MM.1S (cell line): ENCODE data around the gene TTC28.

ENCODE experiments used
- DNase-seq: peaks from one replicate; pipeline ENCODE4 v3.0.0-alpha.2; 2015
- H2AFZ ChIP-seq: fragments of 300-600 bp; sonication (generic); 2 replicates; pipeline ENCODE4 v1.6.0; 2016; ENCODE audit warnings: antibody characterized with exemption, low read length
- H3F3A ChIP-seq: fragments of 300-600 bp; sonication (generic); 2 replicates; pipeline ENCODE4 v1.6.1; 2016; ENCODE audit warnings: mild to moderate bottlenecking, antibody characterized with exemption, low read length, moderate library complexity, mixed read lengths; ENCODE audit not compliant: insufficient read depth
- H3K27ac ChIP-seq: fragments of 300-600 bp; sonication (generic); 2 replicates; pipeline ENCODE4 v1.5.1; 2016; ENCODE audit warnings: mild to moderate bottlenecking, low read length
- H3K27me3 ChIP-seq: fragments of 300-600 bp; sonication (generic); replicated peaks from 2 replicates; pipeline ENCODE4 v1.6.0; 2016; ENCODE audit warnings: low read length; ENCODE audit not compliant: insufficient read depth
- H3K36me3 ChIP-seq: fragments of 300-600 bp; sonication (generic); replicated peaks from 2 replicates; pipeline ENCODE4 v1.6.1; 2016; ENCODE audit warnings: mild to moderate bottlenecking, low read length, mixed read lengths; ENCODE audit not compliant: insufficient read depth
- H3K4me1 ChIP-seq: fragments of 300-600 bp; sonication (generic); 2 replicates; pipeline ENCODE4 v1.6.1; 2016; ENCODE audit warnings: low read length, mixed read lengths
- H3K4me2 ChIP-seq: fragments of 300-600 bp; sonication (generic); 2 replicates; pipeline ENCODE4 v1.6.0; 2016; ENCODE audit warnings: low read depth, low read length
- H3K4me3 ChIP-seq: fragments of 300-600 bp; sonication (generic); 2 replicates; pipeline ENCODE4 v1.5.1; 2016; ENCODE audit warnings: low read length, mixed read lengths
- H3K79me2 ChIP-seq: fragments of 300-600 bp; sonication (generic); 2 replicates; pipeline ENCODE4 v1.6.1; 2016; ENCODE audit warnings: mixed run types, low read length, mixed read lengths
- H3K9ac ChIP-seq: fragments of 300-600 bp; sonication (generic); 2 replicates; pipeline ENCODE4 v1.6.1; 2016; ENCODE audit warnings: low read length, mixed read lengths
- H3K9me2 ChIP-seq: fragments of 300-600 bp; sonication (generic); replicated peaks from 2 replicates; pipeline ENCODE4 v1.6.1; 2016; ENCODE audit warnings: mild to moderate bottlenecking, low read length, mixed read lengths; ENCODE audit not compliant: insufficient read depth
- H3K9me3 ChIP-seq: fragments of 300-600 bp; sonication (generic); replicated peaks from 2 replicates; pipeline ENCODE4 v1.6.1; 2016; ENCODE audit warnings: mild to moderate bottlenecking, low read length, mixed read lengths; ENCODE audit not compliant: insufficient read depth
- H4K20me1 ChIP-seq: fragments of 300-600 bp; sonication (generic); 2 replicates; pipeline ENCODE4 v1.6.1; 2016; ENCODE audit warnings: mild to moderate bottlenecking, low read length, moderate library complexity, mixed read lengths; ENCODE audit not compliant: insufficient read depth
- EZH2 ChIP-seq: fragments of 300-600 bp; sonication (generic); optimal IDR thresholded peaks from 2 replicates; pipeline ENCODE3; 2017; ENCODE audit warnings: low read depth, mild to moderate bottlenecking, antibody characterized with exemption, low read length, mixed read lengths
- EZH2phosphoT487 ChIP-seq: fragments of 300-600 bp; sonication (generic); IDR thresholded peaks from 2 replicates; pipeline ENCODE4 v1.6.1; 2018; ENCODE audit warnings: antibody characterized with exemption, low read length
- TF ChIP-seq, protein P1 (sequence below): fragments of 300-600 bp; sonication (generic); IDR thresholded peaks from 2 replicates; pipeline ENCODE4 v1.5.1; 2016; ENCODE audit warnings: antibody characterized with exemption, low read length, mixed read lengths

TTC28 gene

DNA sequence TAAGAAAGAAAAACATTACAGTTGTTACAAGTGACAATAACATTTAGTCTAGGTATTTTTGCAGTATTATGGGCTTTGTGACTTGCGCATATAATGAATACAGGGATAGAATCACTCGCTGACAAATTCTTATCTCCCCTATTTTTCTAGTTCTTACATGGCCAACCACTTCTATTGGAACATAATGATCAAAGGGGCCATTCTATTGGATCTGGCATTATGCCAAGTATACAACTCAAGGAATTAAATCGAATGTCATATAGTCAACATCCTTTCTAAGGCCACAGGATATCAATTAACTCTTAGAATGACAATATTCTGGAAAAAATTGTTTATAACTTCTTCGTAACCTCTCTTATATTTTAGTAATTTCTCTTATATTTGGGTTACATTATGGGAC lies 272.0 kb downstream of the TTC28 start:
- H3K27me3 ChIP-seq = no peaks in the 10 kb centered on the region
- no peaks in the 10 kb centered on the region for H3K9me3 ChIP-seq
- no peak overlapping the region for H3K27ac ChIP-seq
- H3K79me2 ChIP-seq = no peaks in the 10 kb centered on the region
- TF ChIP-seq, protein P1, sequence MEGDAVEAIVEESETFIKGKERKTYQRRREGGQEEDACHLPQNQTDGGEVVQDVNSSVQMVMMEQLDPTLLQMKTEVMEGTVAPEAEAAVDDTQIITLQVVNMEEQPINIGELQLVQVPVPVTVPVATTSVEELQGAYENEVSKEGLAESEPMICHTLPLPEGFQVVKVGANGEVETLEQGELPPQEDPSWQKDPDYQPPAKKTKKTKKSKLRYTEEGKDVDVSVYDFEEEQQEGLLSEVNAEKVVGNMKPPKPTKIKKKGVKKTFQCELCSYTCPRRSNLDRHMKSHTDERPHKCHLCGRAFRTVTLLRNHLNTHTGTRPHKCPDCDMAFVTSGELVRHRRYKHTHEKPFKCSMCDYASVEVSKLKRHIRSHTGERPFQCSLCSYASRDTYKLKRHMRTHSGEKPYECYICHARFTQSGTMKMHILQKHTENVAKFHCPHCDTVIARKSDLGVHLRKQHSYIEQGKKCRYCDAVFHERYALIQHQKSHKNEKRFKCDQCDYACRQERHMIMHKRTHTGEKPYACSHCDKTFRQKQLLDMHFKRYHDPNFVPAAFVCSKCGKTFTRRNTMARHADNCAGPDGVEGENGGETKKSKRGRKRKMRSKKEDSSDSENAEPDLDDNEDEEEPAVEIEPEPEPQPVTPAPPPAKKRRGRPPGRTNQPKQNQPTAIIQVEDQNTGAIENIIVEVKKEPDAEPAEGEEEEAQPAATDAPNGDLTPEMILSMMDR = no peak
- no peak for TF ChIP-seq EZH2phosphoT487
- no peak overlapping the region for H3K4me2 ChIP-seq
- H3K4me1 ChIP-seq = no peaks in the 10 kb centered on the region
- no peak overlapping the region for H2AFZ ChIP-seq
- DNase-seq = no peak
- H3K36me3 ChIP-seq = no peaks in the 10 kb centered on the region
- no peaks in the 10 kb centered on the region for H3F3A ChIP-seq
- H3K4me3 ChIP-seq = no peak overlapping the region
- H3K9ac ChIP-seq = no peak overlapping the region
- no peaks in the 10 kb centered on the region for H3K9me2 ChIP-seq
- H4K20me1 ChIP-seq = no peaks in the 10 kb centered on the region

DNA sequence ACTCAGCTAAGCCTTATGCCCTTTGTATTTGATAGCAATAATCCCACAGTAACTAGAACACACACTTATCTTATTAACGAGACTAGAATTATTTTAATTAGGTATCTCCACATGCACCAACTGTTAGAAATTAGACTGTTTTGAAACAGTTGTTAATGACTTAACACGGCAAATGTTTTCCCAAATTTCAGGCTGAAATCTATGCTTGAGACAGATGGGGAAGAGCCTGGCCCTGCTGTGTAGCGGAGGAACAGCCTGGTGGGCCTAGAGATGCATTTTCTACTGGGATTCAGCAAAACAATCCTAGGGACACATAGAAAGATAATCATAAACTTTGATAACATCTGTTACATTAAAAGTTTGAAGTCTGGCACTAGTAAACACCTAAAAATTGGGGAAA lies 273.4 kb downstream of the TTC28 start:
- H4K20me1 ChIP-seq = no peaks in the 10 kb centered on the region
- no peaks in the 10 kb centered on the region for H3K79me2 ChIP-seq
- no peak overlapping the region for H2AFZ ChIP-seq
- H3K4me2 ChIP-seq = no peak overlapping the region
- no peaks in the 10 kb centered on the region for H3F3A ChIP-seq
- no peaks in the 10 kb centered on the region for H3K4me1 ChIP-seq
- no peak overlapping the region for H3K27ac ChIP-seq
- no peaks in the 10 kb centered on the region for H3K9me2 ChIP-seq
- H3K27me3 ChIP-seq = no peaks in the 10 kb centered on the region
- no peak for DNase-seq
- H3K36me3 ChIP-seq = no peaks in the 10 kb centered on the region
- H3K9me3 ChIP-seq = no peaks in the 10 kb centered on the region
- TF ChIP-seq EZH2 (no peak), EZH2phosphoT487 (no peak)
- TF ChIP-seq, protein P1 = no peak
- no peak overlapping the region for H3K9ac ChIP-seq
- no peak overlapping the region for H3K4me3 ChIP-seq

DNA sequence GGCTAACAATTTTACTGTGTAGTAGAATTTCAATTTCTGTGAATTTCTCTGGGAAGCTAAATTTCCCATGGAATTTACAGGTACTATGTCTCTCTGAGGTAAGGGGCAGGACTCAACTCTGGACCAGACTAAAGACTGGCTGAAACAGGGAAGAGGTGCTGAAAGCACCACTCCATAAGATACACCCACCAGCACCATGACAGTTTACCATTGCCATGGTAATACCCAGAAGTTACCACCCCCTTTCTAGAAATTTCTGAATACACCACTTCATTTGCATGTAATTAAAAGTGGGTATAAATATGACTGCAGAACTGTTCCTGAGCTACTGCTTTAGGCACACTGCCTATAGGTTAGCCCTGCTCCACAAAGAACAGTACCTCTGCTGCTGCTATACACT lies 274.1 kb downstream of the TTC28 start:
- Histone ChIP-seq H3K9ac (no peak overlapping the region), H3K27ac (no peak overlapping the region), H3K9me2 (no peaks in the 10 kb centered on the region), H3K79me2 (no peaks in the 10 kb centered on the region), H3K4me1 (no peaks in the 10 kb centered on the region), H2AFZ (no peak overlapping the region), H3K4me3 (no peak overlapping the region), H3K4me2 (no peak overlapping the region), H3K27me3 (no peaks in the 10 kb centered on the region), H3K9me3 (no peaks in the 10 kb centered on the region), H3K36me3 (no peaks in the 10 kb centered on the region), H3F3A (no peaks in the 10 kb centered on the region), H4K20me1 (no peaks in the 10 kb centered on the region)
- no peak for TF ChIP-seq EZH2phosphoT487
- TF ChIP-seq, protein P1 = no peak
- TF ChIP-seq EZH2 = no peak
- no peak for DNase-seq

DNA sequence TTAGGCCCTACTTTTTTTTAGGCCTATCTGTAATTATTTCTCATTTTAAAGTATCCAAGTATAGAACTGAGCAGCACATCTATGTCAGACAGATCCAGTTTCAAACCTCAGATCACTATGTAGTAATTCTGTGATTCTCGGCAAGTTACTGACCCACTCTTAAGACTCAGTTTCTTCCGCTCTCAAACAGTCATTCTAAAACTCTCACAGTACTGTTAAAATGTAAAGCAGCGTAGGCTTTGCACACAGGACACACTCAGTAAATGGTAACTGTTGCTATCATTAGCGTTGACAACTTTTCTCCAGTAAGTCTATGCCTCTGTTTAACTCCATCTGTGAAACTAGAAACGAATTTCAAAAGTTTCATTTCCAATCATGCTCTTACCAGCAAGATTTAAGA lies 277.1 kb downstream of the TTC28 start:
- no peak overlapping the region for H3K27ac ChIP-seq
- TF ChIP-seq, protein P1 = no peak
- TF ChIP-seq EZH2phosphoT487 = no peak
- TF ChIP-seq EZH2 = no peak
- H2AFZ ChIP-seq = no peak overlapping the region
- no peaks in the 10 kb centered on the region for H3K79me2 ChIP-seq
- no peaks in the 10 kb centered on the region for H3K9me2 ChIP-seq
- H3K4me2 ChIP-seq = no peak overlapping the region
- H3K4me3 ChIP-seq = no peak overlapping the region
- no peaks in the 10 kb centered on the region for H3K9me3 ChIP-seq
- H3K9ac ChIP-seq = no peak overlapping the region
- H3K36me3 ChIP-seq = no peaks in the 10 kb centered on the region
- no peak for DNase-seq
- H3K4me1 ChIP-seq = no peaks in the 10 kb centered on the region
- H3K27me3 ChIP-seq = no peaks in the 10 kb centered on the region
- no peaks in the 10 kb centered on the region for H3F3A ChIP-seq
- no peaks in the 10 kb centered on the region for H4K20me1 ChIP-seq
